M059J (cell line): Measurements from ENCODE around the gene KLHL17. TPM values are rescaled to one million over a fixed set of nuclear protein-coding genes. Genes with fewer than 3 reads are reported as not detected.
"Not testable (repeated sequence)": the region's sequence is repeated elsewhere in the genome, so short reads cannot be mapped to it uniquely, and the experiment has no call there.

Experiments used
- DNase-seq: peaks from one replicate; pipeline ENCODE4 v3.0.0-alpha.2; 2012; ENCODE audit warnings: low read depth
- total RNA-seq: library from RNA; depleted of rRNA; stranded (reverse); fragments of >200 nt; shearing (Covaris generic); gene quantifications from 2 replicates; pipeline ENCODE4 v1.2.3, GENCODE V29; 2014

The KLHL17 gene
- total RNA-seq, 1 experiment from 2014 or later: 4.3 TPM

- peak; percentile 83 for DNase-seq
Observed at GRCh38 chr1:966704-967300, 6.4 kb downstream of the KLHL17 start.

- no peak for DNase-seq
Observed at GRCh38 chr1:967466-968343, 7.3 kb downstream of the KLHL17 start.

GRCh38 chr1:969260-969855 is 9.0 kb downstream of the KLHL17 start:
- no peak for DNase-seq

- DNase-seq: no peak
Observed at GRCh38 chr1:970242-970972, 10.0 kb downstream of the KLHL17 start.

GRCh38 chr1:970973-971730 is 10.8 kb downstream of the KLHL17 start:
- DNase-seq: no peak

GRCh38 chr1:971751-972506 is 11.5 kb downstream of the KLHL17 start:
- no peak for DNase-seq

GRCh38 chr1:972726-973458 is 12.5 kb downstream of the KLHL17 start:
- DNase-seq: no peak

GRCh38 chr1:973459-974292 is 13.3 kb downstream of the KLHL17 start:
- no peak for DNase-seq

GRCh38 chr1:974293-974640 is 13.9 kb downstream of the KLHL17 start:
- DNase-seq: no peak

- no peak for DNase-seq
Observed at GRCh38 chr1:974687-975328, 14.4 kb downstream of the KLHL17 start.

- no peak for DNase-seq
Observed at GRCh38 chr1:975365-975764, 15.0 kb downstream of the KLHL17 start.

GRCh38 chr1:975896-976683 is 15.7 kb downstream of the KLHL17 start:
- DNase-seq: peak; percentile 85

GRCh38 chr1:976791-977190 is 16.4 kb downstream of the KLHL17 start:
- not testable (repeated sequence) for DNase-seq

- no peak for DNase-seq
Observed at GRCh38 chr1:978069-978834, 17.9 kb downstream of the KLHL17 start.

GRCh38 chr1:978835-979743 is 18.7 kb downstream of the KLHL17 start:
- DNase-seq: no peak

GRCh38 chr1:979744-980072 is 19.3 kb downstream of the KLHL17 start:
- no peak for DNase-seq
